Measurements from ENCODE around the gene SPATA17. TPM values are rescaled to one million over a fixed set of nuclear protein-coding genes. Genes with fewer than 3 reads are reported as not detected.

The SPATA17 gene
- total and polyA plus RNA-seq, 4 donors, result 3.3 to 13.4 (median 7.0) TPM

- H3K27me3 ChIP-seq (ENCODE audit: control insufficient read depth in 3 of 3, insufficient read depth in 3 of 3, low read length in 2 of 3), result no peaks in the 10 kb centered on the region
- no peak for TF ChIP-seq CTCF (IDR thresholded peaks at IDR 0.05; ENCODE audit: control extremely low read depth, extremely low read depth)
- H3K36me3 ChIP-seq (ENCODE audit: control insufficient read depth in 4 of 4, insufficient read depth in 4 of 4, low read length in 4 of 4), result peaks cover 0 to 4% (median 0%) of the 10 kb centered on the region in 4 donors
- no peak overlapping the region for H3K9ac ChIP-seq (ENCODE audit: insufficient read depth in 1 of 2, low read length in 2 of 2)
- 82 to 85% methylated on average over 4 of the region's 4 CpGs for WGBS, 2 donors
- no peaks in the 10 kb centered on the region for H3K9me3 ChIP-seq (ENCODE audit: control insufficient read depth in 4 of 4, insufficient read depth in 3 of 4, low read length in 3 of 4)
- no peak overlapping the region for H3K4me3 ChIP-seq
- DNase-seq (no peak), ATAC-seq (ENCODE audit: insufficient read depth, low FRiP score) (no peak)
- H3K4me1 ChIP-seq (ENCODE audit: control insufficient read depth in 5 of 5, insufficient read depth in 5 of 5, low read length in 5 of 5), result no peaks in the 10 kb centered on the region
- H3K27ac ChIP-seq (ENCODE audit: low read depth in 1 of 2, low read length in 1 of 2), result no peak overlapping the region
Observed at GRCh38 chr1:217586586-217586985, 44.6 kb upstream of the SPATA17 start.

- no peak for DNase-seq
- no peak for TF ChIP-seq CTCF (IDR thresholded peaks at IDR 0.05; ENCODE audit: control extremely low read depth, extremely low read depth)
- 84 to 92% methylated on average over 2 of the region's 2 CpGs for WGBS, 2 donors
Observed at GRCh38 chr1:217590598-217590997, 40.5 kb upstream of the SPATA17 start.

GRCh38 chr1:217599154-217599553 lies 32.0 kb upstream of the SPATA17 start:
- no peaks in the 10 kb centered on the region for H3K4me1 ChIP-seq (ENCODE audit: control insufficient read depth in 5 of 5, insufficient read depth in 5 of 5, low read length in 5 of 5)
- no peak overlapping the region for H3K9ac ChIP-seq (ENCODE audit: insufficient read depth in 1 of 2, low read length in 2 of 2)

More at GRCh38 chr1:217590598-217590997, 40.5 kb upstream of the SPATA17 start:
- ATAC-seq (ENCODE audit: insufficient read depth, low FRiP score), result no peak
- no peaks in the 10 kb centered on the region for H3K4me1 ChIP-seq (ENCODE audit: control insufficient read depth in 5 of 5, insufficient read depth in 5 of 5, low read length in 5 of 5)
- H3K27ac ChIP-seq (ENCODE audit: low read depth in 1 of 2, low read length in 1 of 2), result no peak overlapping the region
- H3K9me3 ChIP-seq (ENCODE audit: control insufficient read depth in 4 of 4, insufficient read depth in 3 of 4, low read length in 3 of 4), result no peaks in the 10 kb centered on the region
- no peak overlapping the region for H3K9ac ChIP-seq (ENCODE audit: insufficient read depth in 1 of 2, low read length in 2 of 2)
- no peak overlapping the region for H3K4me3 ChIP-seq
- peaks cover 0 to 7% (median under 1%) of the 10 kb centered on the region in 4 donors for H3K36me3 ChIP-seq (ENCODE audit: control insufficient read depth in 4 of 4, insufficient read depth in 4 of 4, low read length in 4 of 4)
- no peaks in the 10 kb centered on the region for H3K27me3 ChIP-seq (ENCODE audit: control insufficient read depth in 3 of 3, insufficient read depth in 3 of 3, low read length in 2 of 3)

More at GRCh38 chr1:217599154-217599553, 32.0 kb upstream of the SPATA17 start:
- no peak for ATAC-seq (ENCODE audit: insufficient read depth, low FRiP score)
- Histone ChIP-seq H3K36me3 (ENCODE audit: control insufficient read depth in 4 of 4, insufficient read depth in 4 of 4, low read length in 4 of 4) (peaks cover 0 to 2% (median under 1%) of the 10 kb centered on the region in 4 donors), H3K27me3 (ENCODE audit: control insufficient read depth in 3 of 3, insufficient read depth in 3 of 3, low read length in 2 of 3) (no peaks in the 10 kb centered on the region), H3K27ac (ENCODE audit: low read depth in 1 of 2, low read length in 1 of 2) (no peak overlapping the region), H3K4me3 (no peak overlapping the region), H3K9me3 (ENCODE audit: control insufficient read depth in 4 of 4, insufficient read depth in 3 of 4, low read length in 3 of 4) (no peaks in the 10 kb centered on the region)
- 75 to 82% methylated on average over 2 of the region's 2 CpGs for WGBS, 2 donors
- no peak for TF ChIP-seq CTCF (IDR thresholded peaks at IDR 0.05; ENCODE audit: control extremely low read depth, extremely low read depth)
- peak in 2 of 3 donors; percentile 17 to 35 for DNase-seq
